Aorta (tissue), 5 donors: ENCODE data around the gene PTCD1. TPM values are rescaled to one million over a fixed set of nuclear protein-coding genes. Genes with fewer than 3 reads are reported as not detected.
"Not testable (repeated sequence)": the region's sequence is repeated elsewhere in the genome, so short reads cannot be mapped to it uniquely, and the experiment has no call there.

Experiments used
- ATAC-seq: fragments of 200-7000 bp; cut with Tn5 transposase; one replicate; pipeline ENCODE4 v1.9.1; 2022; ENCODE audit warnings: moderate library complexity; ENCODE audit not compliant: low FRiP score
- DNase-seq, 2 donors: peaks; one replicate each; pipeline ENCODE4 v3.0.0-alpha.2; 2020
- H3K27ac ChIP-seq, 2 donors: one replicate each; pipeline ENCODE4 v1.5.1; 2013; ENCODE audit warnings: low read length in 2 of 2, mild to moderate bottlenecking in 2 of 2, moderate library complexity in 2 of 2, control low read depth in 1 of 2, inconsistent platforms in 1 of 2, low read depth in 1 of 2
- H3K27me3 ChIP-seq, 2 donors: one replicate each; pipeline ENCODE4 v1.6.1; 2013; ENCODE audit warnings: control low read depth in 1 of 2, low read length in 1 of 2, mild to moderate bottlenecking in 1 of 2, moderate library complexity in 1 of 2; ENCODE audit not compliant: insufficient read depth in 2 of 2, control insufficient read depth in 1 of 2
- H3K36me3 ChIP-seq, 2 donors: one replicate each; pipeline ENCODE4 v1.6.1; 2013; ENCODE audit warnings: control low read depth in 1 of 2, low read length in 1 of 2, mild to moderate bottlenecking in 1 of 2; ENCODE audit not compliant: insufficient read depth in 2 of 2, control insufficient read depth in 1 of 2
- H3K4me1 ChIP-seq, 2 donors: one replicate each; pipeline ENCODE4 v1.6.1; 2013; ENCODE audit warnings: low read length in 2 of 2, control low read depth in 1 of 2, mild to moderate bottlenecking in 1 of 2, moderate library complexity in 1 of 2; ENCODE audit not compliant: insufficient read depth in 2 of 2, control insufficient read depth in 1 of 2
- H3K4me3 ChIP-seq, 2 donors: one replicate each; pipeline ENCODE4 v1.5.1; 2013; ENCODE audit warnings: low read length in 2 of 2, control low read depth in 1 of 2, mild to moderate bottlenecking in 1 of 2
- H3K9me3 ChIP-seq: one replicate; pipeline ENCODE4 v1.6.1; 2013; ENCODE audit warnings: mild to moderate bottlenecking, low read length; ENCODE audit not compliant: control insufficient read depth
- WGBS, 2 donors: extraction: QIAGEN DNeasy Blood & Tissue Kit; methylation state at CpG; one replicate each; pipeline ENCODE4 v1.1.7; 2013; 5-methylcytosine and 5-hydroxymethylcytosine counted together
- intact Hi-C, 2 donors: fragments of 100-400 bp; cut with DNase I; formaldehyde crosslinking; loops; one replicate each; pipeline versions ENCODE4 v1.14.2 to v1.15.0; 2022
- polyA plus RNA-seq, 2 donors: library from polyadenylated mRNA; stranded (reverse); fragments of 200-250 nt; gene quantifications; one replicate each; pipeline ENCODE4 v1.2.3, GENCODE V29; 2013
- total RNA-seq, 2 donors: library from RNA; stranded (reverse); fragmentation: NEBNext Ultra II Directional; extraction: Animal tissue kit (Norgen Biotek cat#: 25700); gene quantifications; one replicate each; pipeline ENCODE4 v1.2.1, GENCODE V29; 2021
- donor health status: healthy with polysubstance abuse.
- donor health status: Bipolar disorder and iron deficiency.
- donor health status: DM: no; HTN: no; CAD: no.
- donor health status: DM: no; HTN: no; CAD: no.
- donor health status: DM: yes; HTN: yes; CAD: no.

Gene PTCD1
- total and polyA plus RNA-seq, 4 donors: 0.63 to 6.0 (median 5.5) TPM

- Histone ChIP-seq H3K36me3 (peaks cover 0 to 13% of the 10 kb centered on the region in 2 donors), H3K4me1 (no peaks in the 10 kb centered on the region), H3K27me3 (no peaks in the 10 kb centered on the region), H3K27ac (no peak overlapping the region), H3K9me3 (no peaks in the 10 kb centered on the region), H3K4me3 (no peak overlapping the region)
- intact Hi-C loops: no loop called here
- 88 to 90% methylated on average over 11 of the region's 11 CpGs for WGBS, 2 donors
- DNase-seq (no peak), ATAC-seq (no peak)
Measured at GRCh38 chr7:99422186-99422585, 16.4 kb downstream of the PTCD1 start.

- DNase-seq: no peak
- Histone ChIP-seq H3K9me3 (no peaks in the 10 kb centered on the region), H3K36me3 (peaks cover 0 to 14% of the 10 kb centered on the region in 2 donors), H3K4me1 (no peaks in the 10 kb centered on the region), H3K4me3 (no peak overlapping the region), H3K27ac (no peak overlapping the region), H3K27me3 (no peaks in the 10 kb centered on the region)
- WGBS, 2 donors: 85 to 91% methylated on average over 7 of the region's 7 CpGs
- no peak for ATAC-seq
- intact Hi-C loops: no loop called here
Measured at GRCh38 chr7:99420986-99421385, 17.6 kb downstream of the PTCD1 start.

GRCh38 chr7:99420213-99420612, 18.4 kb downstream of the PTCD1 start:
- no peak overlapping the region for H3K4me3 ChIP-seq
- no peaks in the 10 kb centered on the region for H3K27me3 ChIP-seq
- H3K27ac ChIP-seq: no peak overlapping the region
- no peak for ATAC-seq
- H3K4me1 ChIP-seq: no peaks in the 10 kb centered on the region
- 87 to 90% methylated on average over 5 of the region's 5 CpGs for WGBS, 2 donors
- no peak for DNase-seq
- peaks cover 0 to 12% of the 10 kb centered on the region in 2 donors for H3K36me3 ChIP-seq
- no peaks in the 10 kb centered on the region for H3K9me3 ChIP-seq
- intact Hi-C loops: no loop called here

GRCh38 chr7:99419323-99420021, 19.1 kb downstream of the PTCD1 start:
- no peaks in the 10 kb centered on the region for H3K4me1 ChIP-seq
- no peak for DNase-seq
- H3K4me3 ChIP-seq: no peak overlapping the region
- ATAC-seq: no peak
- intact Hi-C loops: loop anchor here in 1 of 2 donors (5.0 kb wide), 1 partner anchor 52 kb away; no protein-coding TSS in a partner anchor
- H3K36me3 ChIP-seq: peaks cover 0 to 12% of the 10 kb centered on the region in 2 donors
- no peaks in the 10 kb centered on the region for H3K9me3 ChIP-seq
- H3K27ac ChIP-seq: no peak overlapping the region
- no peaks in the 10 kb centered on the region for H3K27me3 ChIP-seq
- 87 to 88% methylated on average over 29 of the region's 29 CpGs for WGBS, 2 donors

DNA sequence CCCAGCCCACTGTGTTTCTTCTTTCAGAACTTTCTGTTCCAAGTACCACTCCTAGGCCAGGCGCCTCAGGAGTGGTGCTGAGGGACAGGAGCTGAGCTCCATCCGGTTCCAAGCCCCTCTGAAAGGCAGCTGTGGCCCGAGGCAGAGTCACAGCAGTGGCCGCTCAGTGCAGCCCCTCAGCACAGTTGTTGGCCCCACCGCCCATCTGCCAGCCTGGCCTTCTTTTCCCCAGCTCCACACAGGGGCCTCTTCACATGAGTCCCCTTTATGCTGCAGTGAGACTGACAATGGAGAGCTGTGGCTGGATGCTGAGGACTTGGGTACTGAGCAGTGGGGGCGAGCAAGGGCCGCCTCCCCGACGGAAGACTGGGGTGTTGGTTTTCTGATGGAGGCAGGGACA, 20.3 kb downstream of the PTCD1 start:
- no peaks in the 10 kb centered on the region for H3K27me3 ChIP-seq
- no peaks in the 10 kb centered on the region for H3K9me3 ChIP-seq
- intact Hi-C loops: loop anchor here in 1 of 2 donors (5.0 kb wide), 1 partner anchor 51 kb away; no protein-coding TSS in a partner anchor
- no peak overlapping the region for H3K27ac ChIP-seq
- 88 to 89% methylated on average over 9 of the region's 9 CpGs for WGBS, 2 donors
- H3K4me3 ChIP-seq: no peak overlapping the region
- no peak for ATAC-seq
- no peak for DNase-seq
- H3K4me1 ChIP-seq: no peaks in the 10 kb centered on the region
- H3K36me3 ChIP-seq: peaks cover 0 to 11% of the 10 kb centered on the region in 2 donors

DNA sequence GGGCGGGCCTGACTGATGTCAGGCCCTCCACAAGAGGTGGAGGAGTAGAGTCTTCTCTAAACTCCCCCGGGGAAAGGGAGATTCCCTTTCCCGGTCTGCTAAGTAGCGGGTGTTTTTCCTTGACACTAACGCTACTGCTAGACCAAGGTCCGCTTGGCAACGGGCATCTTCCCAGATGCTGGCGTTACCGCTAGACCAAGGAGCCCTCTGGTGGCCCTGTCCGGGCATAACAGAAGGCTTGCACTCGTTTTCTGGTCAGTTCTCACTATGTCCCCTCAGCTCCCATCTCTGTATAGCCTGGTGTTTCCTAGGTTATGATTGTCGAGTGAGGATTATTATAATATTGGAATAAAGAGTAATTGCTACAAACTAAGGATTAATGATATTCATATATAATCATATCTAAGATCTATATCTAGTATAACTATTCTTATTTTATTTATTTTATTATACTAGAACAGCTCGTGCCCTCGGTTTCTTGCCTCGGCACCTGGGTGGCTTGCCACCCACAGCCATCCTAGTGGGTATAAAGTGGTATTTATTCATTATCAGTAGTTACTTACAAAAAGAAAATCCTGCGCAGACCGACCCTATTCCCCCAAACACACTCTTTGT, 23.0 kb downstream of the PTCD1 start:
- 43 to 50% methylated on average over 17 of the region's 17 CpGs for WGBS, 2 donors
- DNase-seq: peak; percentile 75 to 88
- not testable (repeated sequence) for H3K4me1 ChIP-seq, H3K27ac ChIP-seq, ATAC-seq, H3K27me3 ChIP-seq, H3K9me3 ChIP-seq, H3K4me3 ChIP-seq
- intact Hi-C loops: loop anchor here in 1 of 2 donors (5.0 kb wide), 1 partner anchor 48 kb away; no protein-coding TSS in a partner anchor
- peaks cover 4 to 12% of the 10 kb centered on the region in 2 donors for H3K36me3 ChIP-seq

GRCh38 chr7:99410635-99411034, 28.0 kb downstream of the PTCD1 start:
- Histone ChIP-seq H3K9me3 (no peaks in the 10 kb centered on the region), H3K4me3 (no peak overlapping the region), H3K27ac (no peak overlapping the region), H3K27me3 (no peaks in the 10 kb centered on the region), H3K36me3 (peaks cover 1 to 4% of the 10 kb centered on the region in 2 donors), H3K4me1 (peaks cover 0 to 3% of the 10 kb centered on the region in 2 donors)
- intact Hi-C loops: no loop called here
- 92 to 93% methylated on average over 2 of the region's 2 CpGs for WGBS, 2 donors
- DNase-seq (no peak), ATAC-seq (no peak)

DNA sequence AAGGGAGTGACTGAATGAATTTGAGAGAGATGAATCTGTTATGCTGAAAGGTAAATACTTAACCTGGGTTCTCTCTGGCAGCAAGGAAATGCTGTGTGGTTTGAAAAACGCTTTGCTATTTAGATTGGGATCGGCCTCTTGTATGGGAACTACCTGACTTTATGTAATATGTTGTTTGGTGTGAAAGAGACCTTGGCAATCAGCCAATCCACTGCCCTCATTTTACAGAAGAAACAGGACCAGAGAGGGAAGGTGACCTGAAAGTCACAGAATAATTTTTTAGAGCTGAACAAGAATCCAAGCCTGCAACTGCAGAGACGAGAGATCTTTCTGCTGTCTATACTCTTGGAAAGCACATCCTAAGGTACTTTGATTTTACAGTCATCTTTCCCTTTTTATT, 28.8 kb downstream of the PTCD1 start:
- Histone ChIP-seq H3K36me3 (peaks cover 1 to 4% of the 10 kb centered on the region in 2 donors), H3K27me3 (no peaks in the 10 kb centered on the region), H3K4me3 (peak overlapping the region; percentile 23 to 67), H3K4me1 (peaks cover 0 to 3% of the 10 kb centered on the region in 2 donors), H3K9me3 (no peaks in the 10 kb centered on the region), H3K27ac (no peak overlapping the region)
- intact Hi-C loops: loop anchor here in 1 of 2 donors (2.0 to 10.0 kb wide), 2 partner anchors 35 to 375 kb away; partner anchors contain the start of gene ARPC1B
- WGBS, 2 donors: 43 to 47% methylated on average over 3 of the region's 3 CpGs
- no peak for ATAC-seq
- DNase-seq: no peak
